Mesenchymal stem cell (in vitro differentiated cells and primary cell): Measurements from ENCODE around the gene TRAF1.
A peak's percentile ranks its signal among the peaks of the same experiment; 100 is the strongest.

ENCODE experiments used
- DNase-seq: peaks from one replicate; pipeline ENCODE4 v3.0.0-alpha.2; 2013
- H2AFZ ChIP-seq: one replicate; pipeline ENCODE4 v1.6.1; 2013; ENCODE audit warnings: low read depth, mild to moderate bottlenecking, control low read depth, inconsistent platforms, low read length, moderate library complexity
- H2AK5ac ChIP-seq: 2 replicates; pipeline ENCODE4 v1.6.1; 2013; ENCODE audit warnings: low read length, moderate library complexity, mild to moderate bottlenecking, inconsistent platforms; ENCODE audit not compliant: severe bottlenecking
- H2BK120ac ChIP-seq: one replicate; pipeline ENCODE4 v1.6.1; 2013; ENCODE audit warnings: low read depth, mild to moderate bottlenecking, inconsistent platforms, low read length, moderate library complexity
- H2BK12ac ChIP-seq, 2 experiments: one replicate each; pipeline ENCODE4 v1.6.1; 2013; ENCODE audit warnings: inconsistent platforms in 2 of 2, low read length in 2 of 2, mild to moderate bottlenecking in 2 of 2, moderate library complexity in 2 of 2, control low read depth in 1 of 2
- H2BK15ac ChIP-seq: one replicate; pipeline ENCODE4 v1.6.1; 2013; ENCODE audit warnings: mild to moderate bottlenecking, low read depth, inconsistent platforms; ENCODE audit not compliant: poor library complexity, severe bottlenecking
- H2BK5ac ChIP-seq: 2 replicates; pipeline ENCODE4 v1.6.1; 2013; ENCODE audit warnings: low read depth, mild to moderate bottlenecking, low read length, control low read depth, inconsistent platforms; ENCODE audit not compliant: poor library complexity, severe bottlenecking
- H3K14ac ChIP-seq, 2 experiments: one replicate each; pipeline ENCODE4 v1.6.1; 2013; ENCODE audit warnings: inconsistent platforms in 2 of 2, low read length in 2 of 2, control low read depth in 1 of 2, mild to moderate bottlenecking in 1 of 2, moderate library complexity in 1 of 2
- H3K18ac ChIP-seq, 2 experiments: one replicate each; pipeline ENCODE4 v1.6.1; 2013; ENCODE audit warnings: inconsistent platforms in 2 of 2, low read length in 2 of 2, control low read depth in 1 of 2, low read depth in 1 of 2, mild to moderate bottlenecking in 1 of 2
- H3K23ac ChIP-seq, 2 experiments: one replicate each; pipeline ENCODE4 v1.6.1; 2013; ENCODE audit warnings: inconsistent platforms in 2 of 2, low read length in 2 of 2, mild to moderate bottlenecking in 2 of 2, moderate library complexity in 2 of 2, control low read depth in 1 of 2
- H3K27ac ChIP-seq: 2 replicates; pipeline ENCODE4 v1.5.1; 2013; ENCODE audit warnings: mild to moderate bottlenecking, moderate library complexity, low read length, control low read depth, inconsistent platforms; ENCODE audit not compliant: poor library complexity, severe bottlenecking
- H3K27me3 ChIP-seq, 2 experiments: 2 replicates each; pipeline versions ENCODE4 v1.6.1 to v1.7.0; 2013; ENCODE audit warnings: low read length in 2 of 2, mild to moderate bottlenecking in 2 of 2, moderate library complexity in 2 of 2, control low read depth in 1 of 2, inconsistent platforms in 1 of 2; ENCODE audit not compliant: control insufficient read depth in 1 of 2, insufficient read depth in 1 of 2
- H3K36me3 ChIP-seq, 2 experiments: 2 replicates each; pipeline versions ENCODE4 v1.6.1 to v1.7.0; 2013; ENCODE audit warnings: low read length in 2 of 2, control low read depth in 1 of 2, inconsistent platforms in 1 of 2, low read depth in 1 of 2, mild to moderate bottlenecking in 1 of 2; ENCODE audit not compliant: insufficient read depth in 2 of 2, control insufficient read depth in 1 of 2
- H3K4ac ChIP-seq, 2 experiments: one replicate each; pipeline ENCODE4 v1.6.1; 2013; ENCODE audit warnings: inconsistent platforms in 2 of 2, low read length in 2 of 2, mild to moderate bottlenecking in 2 of 2, moderate library complexity in 2 of 2, control low read depth in 1 of 2, low read depth in 1 of 2
- H3K4me1 ChIP-seq: 2 replicates; pipeline ENCODE4 v1.6.1; 2013; ENCODE audit warnings: low read depth, low read length, control low read depth; ENCODE audit not compliant: control insufficient read depth, insufficient read depth
- H3K4me2 ChIP-seq: 2 replicates; pipeline ENCODE4 v1.6.1; 2013; ENCODE audit warnings: low read length, mild to moderate bottlenecking, inconsistent platforms; ENCODE audit not compliant: poor library complexity, severe bottlenecking
- H3K4me3 ChIP-seq, 2 experiments: 2 replicates each; pipeline versions ENCODE4 v1.5.1 to v1.7.0; 2013; ENCODE audit warnings: low read length in 2 of 2, mild to moderate bottlenecking in 2 of 2, control low read depth in 1 of 2, low read depth in 1 of 2; ENCODE audit not compliant: insufficient read depth in 1 of 2
- H3K79me1 ChIP-seq: replicated peaks from 2 replicates; pipeline ENCODE4 v1.6.1; 2013; ENCODE audit warnings: mild to moderate bottlenecking, control low read depth, low read length, inconsistent platforms; ENCODE audit not compliant: poor library complexity, severe bottlenecking
- H3K9ac ChIP-seq: 2 replicates; pipeline ENCODE4 v1.7.0; 2013; ENCODE audit warnings: mild to moderate bottlenecking, low read length, moderate library complexity
- H3K9me3 ChIP-seq: 2 replicates; pipeline ENCODE4 v1.7.0; 2013; ENCODE audit warnings: mild to moderate bottlenecking, low read length; ENCODE audit not compliant: control insufficient read depth
- H4K8ac ChIP-seq: one replicate; pipeline ENCODE4 v1.6.1; 2013; ENCODE audit warnings: inconsistent platforms, mild to moderate bottlenecking, low read length, moderate library complexity
- H4K91ac ChIP-seq: one replicate; pipeline ENCODE4 v1.6.1; 2013; ENCODE audit warnings: mild to moderate bottlenecking, low read length, inconsistent platforms
- WGBS: methylation state at CpG from one replicate; pipeline ENCODE4 v1.1.7; 2013; ENCODE audit warnings: mixed read lengths; 5-methylcytosine and 5-hydroxymethylcytosine counted together

The TRAF1 gene

GRCh38 chr9:120941046-120941770 lies 14.6 kb upstream of the TRAF1 start:
- H3K23ac ChIP-seq, result no peak overlapping the region
- H4K91ac ChIP-seq, result no peak overlapping the region
- H2BK120ac ChIP-seq, result no peak overlapping the region
- no peak overlapping the region for H3K4me2 ChIP-seq
- peaks cover 12% of the 10 kb centered on the region for H3K4me1 ChIP-seq
- H3K79me1 ChIP-seq, result no peaks in the 10 kb centered on the region
- no peak overlapping the region for H2BK15ac ChIP-seq
- H3K27me3 ChIP-seq, result no peaks in the 10 kb centered on the region
- H3K9me3 ChIP-seq, result no peaks in the 10 kb centered on the region
- H3K4ac ChIP-seq, result no peak overlapping the region
- H2BK12ac ChIP-seq, result peak overlapping the region in 1 of 2 experiments; percentile 32
- H2BK5ac ChIP-seq, result no peak overlapping the region
- peak overlapping the region in 1 of 2 experiments; percentile 30 for H3K4me3 ChIP-seq
- no peak overlapping the region for H4K8ac ChIP-seq
- no peak overlapping the region for H3K18ac ChIP-seq
- 92% methylated on average over 6 of the region's 6 CpGs for WGBS
- H2AFZ ChIP-seq, result no peak overlapping the region
- H3K9ac ChIP-seq, result peak overlapping the region; percentile 33
- no peak for DNase-seq
- H3K36me3 ChIP-seq, result no peaks in the 10 kb centered on the region
- no peak overlapping the region for H3K14ac ChIP-seq
- H3K27ac ChIP-seq, result no peak overlapping the region
- peak overlapping the region; percentile 9 for H2AK5ac ChIP-seq

GRCh38 chr9:120940573-120940972 lies 14.0 kb upstream of the TRAF1 start:
- Histone ChIP-seq H3K36me3 (no peaks in the 10 kb centered on the region), H4K8ac (no peak overlapping the region), H2BK5ac (no peak overlapping the region), H3K4me2 (no peak overlapping the region), H2AFZ (no peak overlapping the region), H3K18ac (no peak overlapping the region), H2BK15ac (no peak overlapping the region), H3K4ac (no peak overlapping the region), H4K91ac (no peak overlapping the region), H3K23ac (no peak overlapping the region), H3K27me3 (no peaks in the 10 kb centered on the region), H3K4me3 (peak overlapping the region in 1 of 2 experiments; percentile 30), H3K27ac (no peak overlapping the region), H3K9me3 (no peaks in the 10 kb centered on the region), H2BK12ac (no peak overlapping the region), H3K4me1 (peaks cover 14% of the 10 kb centered on the region), H3K79me1 (no peaks in the 10 kb centered on the region), H3K14ac (no peak overlapping the region), H2BK120ac (no peak overlapping the region), H2AK5ac (peak overlapping the region; percentile 53), H3K9ac (no peak overlapping the region)
- no peak for DNase-seq
- WGBS, result 87% methylated on average over 10 of the region's 10 CpGs

GRCh38 chr9:120938851-120939250 lies 12.3 kb upstream of the TRAF1 start:
- Histone ChIP-seq H3K14ac (no peak overlapping the region), H2AK5ac (no peak overlapping the region), H3K79me1 (no peaks in the 10 kb centered on the region), H3K27me3 (no peaks in the 10 kb centered on the region), H3K4me3 (no peak overlapping the region), H3K4ac (no peak overlapping the region), H3K4me1 (peaks cover 19% of the 10 kb centered on the region), H3K9me3 (no peaks in the 10 kb centered on the region), H3K36me3 (no peaks in the 10 kb centered on the region), H2BK120ac (no peak overlapping the region), H3K23ac (no peak overlapping the region), H2BK5ac (no peak overlapping the region), H4K8ac (no peak overlapping the region), H3K4me2 (no peak overlapping the region), H3K27ac (no peak overlapping the region), H2BK15ac (no peak overlapping the region), H4K91ac (no peak overlapping the region), H2BK12ac (no peak overlapping the region), H2AFZ (no peak overlapping the region), H3K18ac (no peak overlapping the region), H3K9ac (no peak overlapping the region)
- WGBS, result 71% methylated on average over 2 of the region's 3 CpGs
- DNase-seq, result no peak

GRCh38 chr9:120937596-120937995 lies 11.0 kb upstream of the TRAF1 start:
- Histone ChIP-seq H3K27me3 (no peaks in the 10 kb centered on the region), H3K4me1 (peaks cover 17% of the 10 kb centered on the region), H3K4ac (no peak overlapping the region), H2AK5ac (no peak overlapping the region), H2BK15ac (no peak overlapping the region), H3K18ac (peak overlapping the region in 1 of 2 experiments; percentile 65), H2BK12ac (no peak overlapping the region), H2AFZ (no peak overlapping the region), H3K36me3 (no peaks in the 10 kb centered on the region), H4K91ac (no peak overlapping the region), H3K79me1 (no peaks in the 10 kb centered on the region), H3K9ac (peak overlapping the region; percentile 73), H4K8ac (no peak overlapping the region), H3K23ac (no peak overlapping the region), H2BK5ac (no peak overlapping the region), H2BK120ac (no peak overlapping the region), H3K14ac (no peak overlapping the region), H3K4me3 (peak overlapping the region in 1 of 2 experiments; percentile 16), H3K4me2 (no peak overlapping the region), H3K9me3 (no peaks in the 10 kb centered on the region), H3K27ac (no peak overlapping the region)
- DNase-seq, result peak; percentile 61
- 26% methylated on average over 1 of the region's 1 CpG for WGBS
